CD4-positive, alpha-beta T cell treated with Interleukin-2 at 100 ng/mL for 4 hours (primary cell): ENCODE measurements around the gene CHAD.
"Not testable (repeated sequence)": the region's sequence is repeated elsewhere in the genome, so short reads cannot be mapped to it uniquely, and the experiment has no call there.

Experiments used
- DNase-seq: peaks from one replicate; pipeline ENCODE4 v3.0.0-alpha.2; 2020; ENCODE audit warnings: low spot score

CHAD gene

DNA sequence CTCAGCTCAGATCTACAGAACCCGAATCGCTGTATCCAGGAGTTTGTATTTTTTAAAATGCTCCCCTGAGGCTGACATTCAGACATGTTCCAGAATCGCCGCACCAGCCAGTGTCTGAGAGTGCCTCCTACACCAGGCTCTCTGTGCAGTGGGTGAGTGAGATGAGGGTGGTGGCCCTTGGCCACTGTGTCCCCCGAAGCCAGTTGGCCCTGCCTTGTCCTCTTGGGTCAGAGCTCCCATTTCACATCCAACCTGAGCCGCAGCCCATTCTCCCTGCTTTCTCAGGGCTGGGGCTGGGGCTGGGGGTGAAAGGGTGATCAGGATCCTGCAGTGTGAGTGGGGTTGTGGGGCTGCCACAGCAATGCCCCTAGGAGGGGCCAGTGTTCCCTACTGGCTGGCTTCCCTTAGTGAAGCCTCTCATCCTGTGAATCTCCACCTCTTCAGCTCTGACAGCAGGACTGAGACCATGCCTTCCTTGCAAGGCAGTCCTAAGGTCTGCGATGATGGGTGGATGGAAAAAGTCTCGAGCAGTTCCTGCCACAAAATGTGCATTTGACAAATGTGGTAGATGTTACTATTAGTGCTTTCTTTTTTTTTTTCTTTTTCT, 26.6 kb upstream of the CHAD start:
- no peak for DNase-seq

DNA sequence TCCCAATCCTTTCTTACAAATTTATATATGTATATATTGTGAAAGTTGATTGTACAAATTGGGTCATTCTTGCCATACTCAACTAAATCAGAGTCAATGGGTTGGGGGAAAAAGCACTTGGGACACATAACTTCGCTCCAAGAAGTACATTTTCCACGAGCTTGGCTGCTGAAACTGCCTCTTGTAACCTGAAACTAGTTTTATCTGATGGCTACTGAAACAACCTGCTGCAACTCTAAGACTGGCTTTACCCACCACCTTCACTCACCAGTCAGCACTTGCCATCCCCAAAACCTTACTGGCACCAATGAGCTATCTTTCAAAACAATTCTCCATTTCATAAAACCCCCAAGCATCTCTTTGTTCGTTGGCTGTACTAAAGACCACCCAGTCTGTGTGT, 25.1 kb upstream of the CHAD start:
- no peak for DNase-seq

DNA sequence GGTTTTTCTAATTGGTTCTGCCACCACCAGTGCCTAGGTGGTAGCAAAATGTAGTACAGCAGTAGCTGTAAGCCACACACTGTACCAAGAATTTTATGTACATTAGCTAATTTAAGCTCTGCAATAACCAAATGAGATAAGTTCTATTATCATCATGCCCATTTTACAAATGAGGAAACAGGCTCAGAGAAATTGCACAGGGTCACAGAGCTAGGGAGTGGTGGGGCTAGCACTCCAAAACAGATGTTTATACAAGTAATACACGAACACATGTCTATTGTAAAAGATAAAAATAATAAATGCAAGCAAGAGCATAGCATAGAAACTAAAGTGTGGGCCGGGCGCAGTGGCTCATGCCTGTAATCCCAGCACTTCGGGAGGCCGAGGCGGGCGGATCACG, 23.5 kb upstream of the CHAD start:
- DNase-seq = no peak

- no peak for DNase-seq
These were observed 22.8 kb upstream of the CHAD start for GRCh38 chr17:50491505-50491904.

- DNase-seq = no peak
These were observed 20.2 kb upstream of the CHAD start for GRCh38 chr17:50488880-50489279.

GRCh38 chr17:50487213-50488096, 18.8 kb upstream of the CHAD start:
- DNase-seq = no peak

- DNase-seq = no peak
These were observed 15.9 kb upstream of the CHAD start for GRCh38 chr17:50484386-50485155.

- no peak for DNase-seq
These were observed 14.6 kb upstream of the CHAD start for GRCh38 chr17:50483266-50483665.

- peak; percentile 77 for DNase-seq
These were observed 13.8 kb upstream of the CHAD start for GRCh38 chr17:50482516-50482915.

DNA sequence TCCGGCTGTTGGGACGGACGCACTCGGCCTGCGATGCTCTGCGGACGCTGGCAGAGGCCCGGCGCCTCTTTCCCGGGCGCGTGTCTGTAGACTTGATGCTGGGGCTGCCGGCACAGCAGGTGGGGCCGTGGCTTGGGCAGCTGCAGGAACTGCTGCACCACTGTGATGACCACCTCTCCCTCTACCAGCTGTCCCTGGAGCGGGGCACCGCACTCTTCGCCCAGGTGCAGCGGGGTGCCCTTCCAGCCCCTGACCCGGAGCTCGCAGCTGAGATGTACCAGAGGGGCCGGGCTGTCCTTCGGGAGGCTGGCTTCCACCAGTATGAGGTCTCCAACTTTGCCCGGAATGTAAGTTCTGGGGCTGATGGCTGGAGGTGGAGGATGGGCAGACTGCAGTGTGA, 13.4 kb upstream of the CHAD start:
- no peak for DNase-seq

DNA sequence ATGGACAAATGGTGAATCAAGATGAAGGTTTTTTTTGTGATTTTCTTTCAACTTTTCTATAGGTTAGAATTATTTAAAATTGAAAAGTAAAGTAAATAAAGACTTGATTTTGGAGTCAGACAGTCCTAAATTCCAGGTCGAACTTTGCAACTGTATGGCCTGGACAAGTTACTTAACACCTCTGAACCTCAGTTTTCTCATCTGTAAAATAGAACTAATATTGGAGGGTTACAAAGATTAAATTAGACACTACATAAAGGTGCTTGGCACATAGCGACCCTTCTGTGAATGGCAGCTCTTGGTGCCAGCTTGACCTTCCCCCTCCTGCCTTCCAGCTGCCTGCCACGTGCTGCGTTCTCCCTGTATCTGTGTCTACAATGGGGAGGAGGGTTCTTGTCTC, 13.0 kb upstream of the CHAD start:
- DNase-seq = no peak

GRCh38 chr17:50480854-50481490, 12.3 kb upstream of the CHAD start:
- no peak for DNase-seq

DNA sequence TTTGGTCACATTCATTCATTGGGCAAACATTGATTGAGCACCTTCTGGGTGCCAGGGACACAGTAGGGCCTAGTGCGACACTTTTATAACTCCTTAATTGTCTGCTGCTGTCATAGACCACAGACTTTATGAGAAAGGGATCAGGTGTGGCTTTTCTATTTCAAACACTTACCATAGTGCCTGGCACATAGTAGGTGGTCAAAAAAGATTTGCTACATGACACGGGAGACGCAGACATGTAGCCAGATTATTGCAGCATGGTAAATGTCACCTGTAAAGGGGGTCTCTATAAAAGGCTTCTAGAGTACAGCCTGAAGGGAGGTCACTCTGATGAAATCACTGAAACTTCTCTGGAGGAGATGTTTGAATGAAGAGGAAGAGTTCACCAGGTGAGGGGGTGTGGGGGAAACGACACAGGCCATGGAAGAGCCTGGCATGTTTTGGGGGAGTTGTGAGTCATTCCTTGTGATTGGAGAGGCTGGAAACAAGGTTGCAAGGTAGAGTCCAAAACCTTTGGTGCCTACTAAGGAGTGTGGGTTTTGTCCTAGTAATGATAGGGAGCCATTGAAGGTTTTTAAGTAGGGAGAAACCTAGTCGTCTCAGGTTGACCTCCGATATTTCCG, 11.6 kb upstream of the CHAD start:
- DNase-seq = no peak

DNA sequence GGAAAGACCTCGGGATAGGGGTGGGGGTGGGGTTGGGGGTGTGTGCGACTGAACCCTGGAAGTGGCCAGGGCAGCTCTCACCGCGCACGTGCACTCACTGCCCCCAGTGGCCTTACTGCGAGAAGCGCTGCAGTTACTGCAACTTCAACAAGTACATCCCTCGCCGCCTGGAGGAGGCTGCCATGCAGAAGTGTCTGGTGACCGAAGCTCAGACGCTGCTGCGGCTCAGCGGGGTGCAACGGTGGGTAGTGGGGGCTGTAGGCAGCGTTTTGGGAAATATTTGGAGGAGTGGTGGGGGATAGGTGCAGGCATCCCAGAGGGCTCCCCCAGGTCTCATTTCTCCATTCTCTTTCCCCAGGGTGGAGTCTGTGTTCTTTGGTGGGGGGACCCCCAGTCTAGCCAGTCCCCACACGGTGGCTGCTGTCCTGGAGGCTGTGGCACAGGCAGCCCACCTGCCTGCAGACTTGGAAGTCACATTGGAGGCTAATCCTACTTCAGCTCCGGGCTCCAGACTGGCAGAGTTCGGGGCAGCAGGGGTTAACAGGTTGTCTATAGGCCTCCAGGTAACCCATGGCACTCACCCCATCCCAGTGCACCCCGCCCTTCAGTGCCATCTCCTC, 11.0 kb upstream of the CHAD start:
- peak; percentile 61 for DNase-seq

DNA sequence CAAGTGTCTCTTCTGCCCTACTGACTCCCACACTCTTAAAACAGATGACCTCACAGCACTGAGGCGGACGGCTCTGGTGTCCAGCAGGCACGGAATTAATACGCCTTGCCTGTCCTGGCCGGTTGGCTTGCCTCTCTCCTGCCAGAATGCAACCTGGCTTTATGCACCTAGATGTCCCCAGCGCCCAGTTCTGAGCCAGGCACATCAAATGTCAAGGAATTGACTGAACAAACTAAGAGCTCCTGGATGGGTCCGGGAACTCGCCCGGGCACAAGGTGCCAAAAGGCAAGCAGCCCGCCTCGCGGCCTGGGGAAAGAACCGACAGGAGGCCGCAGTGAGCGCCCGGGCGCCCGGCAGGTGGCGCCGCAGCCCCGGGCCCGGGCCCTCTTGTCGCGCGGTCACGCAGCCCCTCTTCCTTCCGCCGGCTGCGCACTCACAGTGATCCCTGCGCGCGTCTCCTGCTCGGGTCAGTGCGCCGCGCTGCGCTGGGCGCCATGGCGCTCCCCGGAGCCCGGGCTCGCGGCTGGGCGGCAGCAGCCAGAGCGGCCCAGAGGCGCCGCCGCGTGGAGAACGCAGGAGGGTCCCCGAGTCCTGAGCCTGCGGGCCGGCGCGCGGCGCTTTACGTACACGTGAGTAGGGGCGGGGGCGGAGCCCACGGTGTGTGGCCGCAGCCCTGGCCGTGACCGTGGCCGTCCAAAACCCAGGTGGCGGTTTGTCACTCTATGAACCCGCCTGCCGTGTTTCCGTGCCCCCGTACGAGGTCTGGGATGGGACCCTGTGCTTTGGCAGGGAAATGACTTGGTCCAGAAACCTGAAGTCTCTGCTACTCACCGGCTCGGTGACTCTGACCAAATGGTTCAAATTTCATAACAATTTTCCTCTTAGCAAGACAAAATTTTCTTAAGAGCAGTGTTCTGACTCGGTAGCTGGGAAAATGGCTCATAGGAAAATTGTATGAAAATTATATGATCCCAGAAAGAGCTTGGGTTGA, 10.0 kb upstream of the CHAD start, which contains the start of gene RSAD1:
TSS of gene RSAD1 (plus strand) at position 470 of the 991 bp plus-strand sequence. CDS start at position 495, 25 bp downstream.
- peak; percentile 88 for DNase-seq

DNA sequence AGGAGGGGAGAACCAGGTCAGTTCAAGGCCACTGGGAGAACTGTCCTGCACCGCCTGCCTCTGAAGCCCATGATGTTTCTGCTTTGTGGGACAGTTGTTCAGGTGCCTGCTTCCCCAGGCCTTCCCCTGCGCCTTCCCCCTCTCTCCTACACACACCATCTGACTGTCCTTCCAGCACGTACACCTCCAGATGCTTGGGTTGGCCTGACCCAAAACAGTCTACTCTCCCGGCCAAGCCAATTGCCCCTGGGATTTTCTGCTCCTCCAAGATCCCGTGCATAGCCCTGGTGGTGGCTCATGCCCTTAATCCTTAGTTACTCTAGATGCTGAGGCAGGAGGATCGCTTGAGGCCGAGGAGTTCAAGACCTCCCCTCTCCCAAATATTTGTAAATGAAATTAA, 9.3 kb upstream of the CHAD start:
- no peak for DNase-seq

DNA sequence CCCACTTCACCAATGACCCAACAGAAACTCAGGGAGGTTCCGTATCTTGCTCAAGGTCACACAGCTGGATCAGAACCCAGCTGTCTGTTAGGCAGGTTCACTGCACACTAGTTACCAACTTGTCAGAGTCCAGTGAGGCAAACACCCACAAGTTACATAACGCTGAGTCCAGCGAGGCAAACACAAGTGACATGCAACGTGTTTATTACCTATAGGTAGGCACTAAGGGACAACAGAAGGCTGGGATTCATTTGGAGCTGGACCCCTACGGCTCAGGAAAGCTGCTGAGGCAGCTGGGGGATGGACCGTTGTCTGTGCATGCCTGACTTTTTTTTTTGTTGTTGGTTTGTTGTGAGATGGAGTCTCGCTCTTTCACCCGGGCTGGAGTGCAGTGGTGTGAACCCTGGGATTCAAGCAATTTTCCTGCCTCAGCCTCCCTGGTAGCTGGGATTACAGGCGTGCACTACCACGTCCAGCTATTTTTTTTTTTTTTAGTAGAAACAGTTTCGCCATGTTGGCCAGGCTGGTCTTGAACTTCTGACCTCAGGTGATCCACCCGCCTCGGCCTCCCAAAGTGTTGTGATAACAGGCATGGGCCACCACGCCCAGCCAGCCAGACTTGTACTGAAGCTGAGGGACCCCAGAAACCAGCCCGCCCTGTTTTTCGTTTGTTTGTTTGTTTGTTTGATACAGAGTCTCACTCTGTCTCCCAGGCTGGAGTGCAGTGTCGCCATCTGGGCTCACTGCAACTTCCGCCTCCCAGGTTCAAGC, 8.1 kb upstream of the CHAD start:
- DNase-seq = no peak

DNA sequence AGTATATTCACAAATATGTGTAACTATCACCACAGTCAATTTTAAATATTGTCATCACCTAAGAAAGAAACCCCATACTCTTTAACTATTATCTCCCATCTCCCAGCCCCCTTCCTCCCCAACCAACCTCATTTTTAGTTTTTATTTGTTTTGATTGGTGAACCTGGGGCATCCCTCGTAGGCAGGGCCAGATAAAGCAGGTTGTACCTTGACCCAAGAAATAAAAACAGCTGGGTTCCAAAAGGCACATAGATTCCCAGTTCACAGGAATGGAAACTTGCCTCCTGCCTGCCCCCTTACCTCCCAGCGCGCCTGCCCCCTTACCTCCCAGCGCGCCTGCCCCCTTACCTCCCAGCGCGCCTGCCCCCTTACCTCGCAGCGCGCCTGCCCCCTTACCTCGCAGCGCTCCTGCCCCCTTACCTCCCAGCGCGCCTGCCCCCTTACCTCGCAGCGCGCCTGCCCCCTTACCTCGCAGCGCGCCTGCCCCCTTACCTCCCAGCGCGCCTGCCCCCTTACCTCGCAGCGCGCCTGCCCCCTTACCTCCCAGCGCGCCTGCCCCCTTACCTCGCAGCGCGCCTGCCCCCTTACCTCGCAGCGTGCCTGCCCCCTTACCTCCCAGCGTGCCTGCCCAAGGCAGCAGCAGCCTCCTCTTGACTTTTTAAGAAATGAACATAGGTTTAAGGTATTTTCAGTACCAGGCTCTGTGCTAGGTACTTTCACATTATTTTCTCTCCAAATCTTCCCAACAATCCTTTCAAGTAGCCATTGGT, 7.3 kb upstream of the CHAD start:
- DNase-seq = not testable (repeated sequence)

DNA sequence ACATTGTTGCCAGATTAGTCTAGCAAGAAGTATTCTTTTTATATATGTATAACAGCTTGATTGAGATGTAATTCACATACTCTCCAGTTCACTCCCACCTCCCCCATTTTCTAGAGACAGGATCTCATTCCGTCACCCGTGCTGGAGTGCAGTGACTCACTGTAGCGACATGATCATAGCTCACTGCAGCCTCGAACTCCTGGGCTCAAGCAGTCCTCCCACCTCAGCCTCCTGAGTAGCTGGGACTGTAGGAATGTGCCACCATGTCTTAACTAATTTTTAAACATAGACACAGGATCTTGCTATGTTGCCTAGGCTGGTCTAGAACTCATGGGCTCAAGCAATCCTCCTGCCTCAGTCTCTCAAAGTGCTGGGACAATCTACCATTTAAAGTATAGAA, 6.7 kb upstream of the CHAD start:
- DNase-seq = no peak
